GM19467 (cell line): ENCODE measurements around the gene BORCS6.
"Not testable (repeated sequence)": the region's sequence is repeated elsewhere in the genome, so short reads cannot be mapped to it uniquely, and the experiment has no call there.

ENCODE experiments used
- ATAC-seq: cut with Tn5 transposase; IDR thresholded peaks from one replicate; pipeline ENCODE4 v1.9.1; 2021; ENCODE audit warnings: mild to moderate bottlenecking, moderate library complexity; ENCODE audit not compliant: unreplicated experiment

The BORCS6 gene

DNA sequence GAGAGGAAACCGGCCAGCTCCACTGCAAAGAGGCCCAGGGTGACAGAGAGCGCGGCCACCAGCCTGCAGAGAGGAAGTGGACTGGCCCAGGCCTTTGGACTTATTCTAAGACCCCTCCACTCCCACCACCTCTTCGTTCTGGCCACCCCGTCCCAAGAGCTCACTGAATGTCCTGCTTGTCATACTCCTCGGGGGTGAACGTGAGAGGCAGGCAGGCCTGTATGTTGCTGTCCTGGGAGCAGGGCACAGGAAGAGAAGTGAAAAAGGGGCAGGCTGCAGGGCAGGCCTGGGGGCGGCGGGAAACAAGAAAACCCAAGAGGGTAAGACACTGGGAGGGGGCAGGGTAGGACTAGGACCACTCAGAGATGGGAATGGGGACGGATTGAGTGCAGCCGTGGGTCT is 14.2 kb downstream of the BORCS6 start:
- no peak for ATAC-seq

DNA sequence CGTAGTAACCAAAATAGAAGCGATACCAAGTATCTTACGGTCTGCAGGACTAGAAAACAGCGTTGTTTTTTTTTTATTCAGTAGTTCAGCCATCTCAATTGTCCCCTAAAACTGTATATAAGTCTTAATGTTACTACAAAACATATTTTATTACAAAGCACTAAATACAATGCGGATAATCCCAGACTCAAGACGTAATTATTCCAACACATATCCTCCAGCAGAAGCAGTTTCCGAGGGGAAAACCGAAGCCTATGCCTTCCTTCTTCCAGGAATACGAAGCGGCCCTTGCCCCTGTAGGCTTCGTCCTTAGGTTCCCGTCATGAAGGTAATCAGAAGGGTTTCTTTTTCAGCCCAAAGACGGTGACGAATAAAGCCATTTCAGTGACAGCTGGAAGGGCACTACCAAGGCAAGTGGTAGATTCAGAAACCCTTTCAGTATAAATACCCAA is 16.1 kb downstream of the BORCS6 start:
- ATAC-seq = no peak

DNA sequence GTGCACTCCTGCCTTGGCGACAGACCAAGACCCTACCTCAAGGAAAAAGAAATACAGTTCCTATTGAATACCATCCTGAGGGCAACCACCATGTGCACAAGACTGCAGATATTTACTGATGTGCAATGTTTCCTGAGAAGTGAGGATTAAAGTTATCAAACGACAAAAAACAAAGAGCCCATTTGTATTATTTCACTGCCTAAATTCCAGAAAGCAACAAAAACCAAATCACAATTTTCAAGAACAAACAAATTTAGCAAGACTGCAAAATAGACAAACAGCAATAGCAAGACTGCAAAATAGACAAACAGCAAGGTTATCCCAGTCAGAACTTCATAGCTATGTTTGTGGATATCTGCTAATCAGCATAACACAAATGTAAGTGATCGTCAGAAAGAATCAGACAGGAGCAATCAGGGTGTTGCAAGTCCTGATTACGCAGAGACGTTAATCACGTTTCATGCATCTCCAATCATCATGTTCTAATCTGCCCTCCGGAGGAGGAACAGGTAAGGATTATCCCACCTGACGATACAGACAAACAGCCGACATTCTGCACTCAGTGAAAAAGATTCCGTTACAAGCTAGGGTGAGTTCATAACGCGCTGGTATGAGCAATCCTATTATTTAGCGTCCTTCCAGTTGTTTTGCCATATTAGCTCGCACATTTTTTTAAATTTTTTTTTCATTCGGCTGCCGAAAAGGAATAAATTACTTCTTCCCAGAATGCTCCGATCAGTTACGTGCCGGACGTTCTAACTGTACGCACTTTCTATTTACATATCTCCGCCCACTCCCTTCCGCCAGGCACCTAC is 16.7 kb downstream of the BORCS6 start:
- ATAC-seq = peak; percentile 64

DNA sequence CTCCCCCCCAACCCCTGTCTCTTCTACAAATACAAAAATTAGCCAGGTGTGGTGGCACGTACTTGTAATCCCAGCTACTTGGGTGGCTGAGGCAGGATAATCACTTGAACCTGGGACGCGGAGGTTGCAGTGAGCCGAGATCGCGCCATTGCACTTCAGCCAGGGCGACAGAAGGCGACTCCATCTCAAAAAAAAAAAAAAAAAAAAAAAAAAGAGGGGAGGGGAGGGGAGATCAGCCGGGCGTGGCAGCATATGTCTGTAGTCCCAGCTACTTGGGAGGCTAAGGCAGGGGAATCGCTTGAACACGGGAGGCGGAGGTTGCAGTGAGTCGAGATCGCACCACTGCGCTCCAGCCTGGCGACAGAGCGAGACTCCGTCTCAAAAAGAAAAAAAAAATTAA is 19.8 kb downstream of the BORCS6 start:
- not testable (repeated sequence) for ATAC-seq

DNA sequence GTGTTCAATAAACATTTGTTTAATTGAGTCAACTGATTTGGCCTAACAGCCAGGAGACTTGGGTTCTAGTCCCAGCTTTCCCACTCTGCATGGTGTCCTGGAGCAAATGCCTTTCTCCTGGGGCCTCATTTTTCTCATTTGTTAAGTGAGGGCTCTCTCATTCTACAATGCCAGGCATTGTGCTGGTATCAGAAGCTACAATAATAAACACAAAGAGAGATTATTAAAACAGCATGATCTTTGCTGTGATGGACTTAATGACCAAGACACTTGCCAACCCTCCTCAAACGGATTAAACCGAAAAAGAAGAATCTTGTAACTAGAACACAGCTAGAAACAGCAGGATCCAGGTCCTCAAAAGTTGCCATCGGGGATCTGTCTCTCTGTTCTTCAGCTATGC is 22.5 kb downstream of the BORCS6 start:
- no peak for ATAC-seq

DNA sequence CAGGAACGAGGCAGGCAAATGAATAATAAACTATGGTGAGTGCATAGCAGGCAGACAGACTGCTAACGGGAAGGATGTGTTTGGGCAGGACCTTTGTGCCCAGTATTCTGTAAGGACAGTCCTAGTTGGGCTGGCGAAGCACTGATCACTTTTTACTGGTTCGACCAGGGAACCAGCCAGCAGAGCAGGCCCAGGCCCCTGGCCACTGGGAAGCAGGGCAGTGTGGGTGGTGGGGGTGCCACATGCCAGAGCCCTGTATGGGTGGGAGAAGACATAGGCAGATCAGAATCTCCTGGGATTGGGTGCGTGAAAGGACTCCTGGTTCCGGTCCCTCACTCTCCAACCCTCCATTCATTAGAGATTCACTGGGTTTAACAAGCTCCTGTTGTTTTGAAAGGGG is 23.2 kb downstream of the BORCS6 start:
- no peak for ATAC-seq

DNA sequence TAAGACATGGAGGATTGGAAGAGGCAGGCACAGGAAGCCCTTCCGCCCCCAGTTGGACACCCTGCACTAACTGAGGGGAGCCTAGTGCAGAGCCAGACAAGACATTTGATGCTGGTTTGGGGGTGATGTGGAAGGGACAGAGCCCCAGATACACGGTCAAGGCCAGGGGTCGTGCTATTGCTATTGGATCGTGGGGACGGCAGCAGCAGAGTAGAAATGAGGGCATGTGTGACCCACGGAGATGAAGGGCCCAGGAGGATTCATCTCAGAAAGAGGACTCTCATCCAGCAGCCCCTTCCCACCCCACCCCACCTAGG is 25.2 kb downstream of the BORCS6 start:
- no peak for ATAC-seq

DNA sequence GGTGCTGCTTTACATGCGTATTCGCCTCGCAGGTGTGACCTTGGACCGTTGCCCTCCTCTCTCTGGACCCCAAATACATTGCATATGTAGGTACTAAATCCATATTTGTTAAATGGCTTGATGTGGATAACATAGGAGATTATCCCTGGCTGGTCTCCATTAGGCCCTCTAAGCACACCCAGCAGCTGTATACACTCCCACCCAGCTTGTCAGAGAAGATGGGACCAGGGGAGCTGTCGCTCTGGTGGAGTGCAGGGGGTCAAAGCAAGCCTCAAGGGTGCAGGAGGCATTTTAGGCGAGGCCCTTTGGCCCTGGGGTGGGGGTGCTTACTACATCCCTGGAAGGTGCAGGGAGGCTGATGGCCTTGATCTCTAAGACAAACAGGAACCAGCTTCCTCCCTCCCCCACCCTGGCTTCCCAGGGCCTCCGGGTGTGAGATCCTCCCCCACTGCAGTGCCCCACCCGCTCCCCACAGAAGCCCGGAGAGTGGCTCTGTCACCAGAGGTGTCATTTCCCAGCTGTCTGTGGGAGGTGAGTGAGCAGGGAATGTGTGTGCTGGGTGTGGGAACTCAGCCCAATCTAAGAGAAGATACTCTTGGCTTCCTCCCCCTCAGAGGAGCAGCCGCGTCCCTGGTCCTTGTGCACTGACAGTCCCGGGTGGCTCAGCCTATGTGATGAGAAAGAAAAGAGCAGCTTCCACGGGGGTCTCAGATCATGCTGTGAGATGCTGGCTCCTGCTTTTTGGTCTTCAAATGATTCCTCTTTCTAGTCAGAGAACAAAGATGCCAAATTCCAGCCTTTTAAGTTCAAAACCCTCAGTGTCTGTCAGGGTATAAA is 25.8 kb downstream of the BORCS6 start:
- ATAC-seq = no peak

DNA sequence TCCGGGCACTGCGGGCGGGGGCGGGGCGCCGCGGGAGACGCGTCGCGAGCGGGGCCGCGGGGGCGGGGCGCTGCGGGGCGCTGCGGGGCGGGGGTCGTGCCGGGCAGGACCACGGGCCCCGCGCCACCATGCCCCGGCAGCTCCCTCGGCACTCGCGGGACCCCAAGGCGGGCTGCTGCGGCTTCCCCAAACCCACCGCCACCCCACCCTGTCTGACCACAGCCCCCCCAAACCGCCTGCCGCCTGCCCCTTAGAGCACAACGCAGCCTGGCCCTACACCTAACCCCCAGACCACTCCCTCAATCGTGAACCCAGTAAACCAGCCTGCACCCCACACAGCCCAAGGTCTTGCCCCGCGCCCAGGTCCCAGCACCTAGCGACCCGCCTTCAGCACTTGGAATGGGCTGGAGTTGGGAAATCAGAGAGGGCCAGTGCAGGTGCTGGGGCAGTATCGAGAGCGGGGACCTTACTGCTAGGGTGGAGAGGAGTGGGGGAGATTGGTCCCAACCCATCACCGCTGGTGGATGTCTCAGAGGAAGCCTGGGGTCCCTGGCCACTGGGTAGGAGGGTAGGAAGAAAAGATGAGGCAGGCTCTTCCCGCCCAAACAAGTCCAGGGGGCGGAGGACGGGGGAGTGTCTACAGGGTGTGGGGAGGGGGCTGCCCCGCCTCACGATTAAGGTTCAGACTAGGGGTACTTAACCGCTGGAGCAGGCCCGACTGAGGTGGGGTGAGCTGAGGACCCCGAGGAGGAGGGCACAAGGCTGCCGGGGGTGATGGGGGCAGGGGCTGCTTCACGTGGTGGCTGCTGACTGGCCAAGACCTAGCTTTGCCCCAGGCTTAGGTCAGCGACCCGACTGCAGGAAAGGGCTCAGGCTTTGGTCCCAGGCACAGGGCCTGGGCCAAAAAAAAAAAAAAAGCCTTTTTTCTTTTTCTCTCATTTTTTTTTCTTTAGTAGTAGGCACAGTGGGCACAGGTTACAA is 26.7 kb downstream of the BORCS6 start:
- no peak for ATAC-seq

DNA sequence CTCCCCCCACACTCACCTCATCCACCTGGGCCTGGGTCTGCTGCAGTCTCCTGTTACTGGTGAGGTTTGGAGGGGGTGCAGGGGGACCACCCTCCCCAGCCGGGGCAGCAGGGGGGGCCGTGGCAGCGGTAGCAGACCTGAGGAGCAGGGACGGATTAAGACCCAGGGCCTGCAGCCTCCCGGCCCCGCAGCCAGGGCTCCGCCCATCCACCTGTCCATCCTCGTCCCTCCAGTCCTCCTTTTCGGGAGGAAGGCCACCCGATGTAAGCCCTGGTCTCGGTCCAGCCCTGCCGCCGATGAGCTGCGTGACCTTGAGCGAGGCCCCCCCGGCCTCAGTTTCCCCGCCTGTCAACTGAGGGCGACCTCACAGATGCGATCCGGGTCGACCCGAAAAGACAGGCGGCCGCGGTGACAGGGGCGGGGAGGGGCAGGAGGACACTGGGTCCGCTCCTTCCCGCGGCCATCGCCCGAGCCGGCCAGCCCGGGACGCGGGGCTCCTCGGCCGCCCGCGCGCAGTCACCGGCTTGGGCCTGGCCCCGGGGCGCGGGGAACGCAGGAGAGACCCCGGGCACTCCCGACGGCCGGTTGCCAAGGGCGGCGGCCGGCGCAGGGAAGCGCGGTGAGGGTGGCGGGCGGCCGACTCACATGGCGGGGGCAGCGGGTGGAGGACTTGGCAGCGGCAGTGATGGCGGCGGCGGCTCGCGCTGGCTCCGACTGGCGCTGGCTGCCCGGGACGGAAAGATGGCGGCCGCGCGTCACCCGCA is 27.6 kb downstream of the BORCS6 start, which contains the start of gene VAMP2:
Gene VAMP2 (minus strand): TSS at position 716 of the 764 bp plus-strand sequence. CDS start 69 bp downstream, at position 647.
- no peak for ATAC-seq

DNA sequence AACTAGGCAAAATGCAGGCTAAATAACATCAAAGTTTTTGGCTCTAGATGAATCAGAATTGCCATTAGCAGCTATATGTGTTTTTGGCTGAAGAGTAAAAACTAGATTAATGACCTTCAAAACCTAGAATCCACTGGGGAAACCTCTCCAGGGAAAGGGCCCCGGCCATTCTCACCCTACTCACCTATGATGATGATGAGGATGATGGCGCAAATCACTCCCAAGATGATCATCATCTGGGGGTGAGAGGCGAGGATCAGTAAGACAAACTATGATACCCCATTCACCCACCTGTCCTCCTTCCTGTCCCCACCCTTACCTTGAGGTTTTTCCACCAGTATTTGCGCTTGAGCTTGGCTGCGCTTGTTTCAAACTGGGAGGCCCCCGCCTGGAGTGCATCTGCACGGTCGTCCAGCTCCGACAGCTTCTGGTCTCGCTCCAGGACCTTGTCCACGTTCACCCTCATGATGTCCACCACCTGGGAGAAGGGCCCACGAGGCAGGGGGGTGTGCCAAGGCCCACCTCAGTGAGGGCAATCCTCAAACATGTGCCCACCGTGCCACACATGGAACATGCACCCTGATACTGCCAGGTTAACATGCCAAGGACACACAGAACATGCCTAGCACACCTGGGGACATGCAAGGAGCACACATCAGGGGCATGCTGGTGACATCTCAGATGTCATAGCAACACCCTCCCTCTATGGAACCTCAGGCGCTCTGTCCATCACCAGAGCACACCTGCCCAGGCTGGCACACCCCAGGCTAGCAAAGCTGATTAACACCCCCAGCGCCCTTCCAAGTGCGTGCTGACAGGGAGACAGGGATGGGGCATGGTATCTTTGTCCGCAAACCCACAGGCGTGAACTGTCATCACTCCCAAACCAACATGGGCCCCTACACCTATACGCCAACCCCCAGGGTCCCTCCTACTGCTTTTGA is 28.4 kb downstream of the BORCS6 start:
- ATAC-seq = no peak

DNA sequence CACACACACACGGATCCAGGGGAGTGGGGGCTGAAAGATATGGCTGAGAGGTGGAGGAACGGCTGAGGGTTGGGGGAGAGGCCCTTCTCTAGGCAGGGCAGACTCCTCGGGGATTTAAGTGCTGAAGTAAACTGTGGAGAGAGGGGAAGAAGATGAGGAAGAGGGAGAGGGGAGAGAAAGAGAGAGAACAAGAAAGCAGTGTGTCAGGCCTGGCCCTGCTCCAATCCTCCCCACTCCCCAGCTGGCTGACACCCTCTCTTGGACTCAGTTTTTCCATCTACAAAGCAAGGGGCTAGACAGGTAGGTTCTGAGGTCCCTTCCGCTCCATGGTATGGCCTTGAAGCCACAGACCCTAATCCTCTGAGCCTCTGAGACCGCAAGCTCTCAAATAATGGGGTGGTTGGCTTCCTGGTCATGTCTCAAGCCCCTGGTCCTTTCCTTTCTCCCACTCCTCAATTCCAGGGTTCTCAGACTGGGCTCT is 29.2 kb downstream of the BORCS6 start:
- ATAC-seq = no peak

DNA sequence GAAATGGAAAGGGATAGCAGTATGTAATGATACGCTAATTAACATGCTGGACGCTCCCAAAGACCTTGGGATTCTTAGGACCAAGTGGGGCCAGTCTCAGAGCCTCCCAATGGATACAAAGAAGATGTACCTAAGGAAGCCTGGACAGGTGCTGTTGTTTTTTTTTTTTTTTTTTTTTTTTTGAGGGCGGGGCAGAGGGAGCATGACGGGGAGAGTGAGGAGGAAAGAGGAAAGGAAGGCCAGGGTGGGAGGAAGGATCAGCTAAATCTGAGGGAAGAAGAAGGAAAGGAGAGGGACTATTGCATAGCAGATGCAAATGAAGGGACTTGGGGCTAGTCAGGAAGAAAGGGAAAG is 29.8 kb downstream of the BORCS6 start:
- no peak for ATAC-seq

DNA sequence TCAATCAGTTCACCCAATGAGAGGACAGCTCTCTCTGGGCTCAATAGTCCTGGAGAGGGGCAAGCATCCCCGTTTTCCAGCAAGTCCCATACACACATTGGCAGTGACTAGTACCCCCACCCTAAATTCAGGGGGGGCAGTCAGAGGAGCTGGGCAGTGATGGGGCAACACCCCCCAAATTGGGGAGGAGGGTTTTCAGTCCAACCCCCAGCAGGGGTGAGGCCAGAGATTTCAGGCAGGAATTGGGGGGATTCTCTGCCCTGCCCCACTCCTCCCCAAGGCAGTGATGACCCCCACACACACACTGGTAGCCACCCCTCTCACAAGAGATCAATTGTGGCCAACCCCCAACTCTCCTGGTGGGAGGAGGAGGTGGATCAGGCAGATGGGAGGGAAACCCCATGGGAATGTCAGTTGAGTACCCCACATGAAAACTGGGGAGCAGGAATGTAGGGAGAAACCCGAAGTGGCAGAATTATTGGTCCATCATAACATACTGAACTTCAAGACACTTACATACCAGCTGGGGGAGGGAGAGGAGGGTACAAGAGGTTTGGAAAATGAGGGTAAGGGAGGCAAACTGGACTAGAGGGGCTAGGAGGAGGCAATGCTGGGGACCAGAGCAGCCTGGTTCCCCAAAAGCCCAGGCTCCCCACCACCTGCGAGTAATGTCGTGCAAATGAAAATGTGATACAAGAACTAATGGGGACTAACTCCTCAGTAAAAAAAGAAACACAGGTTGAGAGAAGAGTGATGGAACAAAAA is 30.3 kb downstream of the BORCS6 start:
- no peak for ATAC-seq

DNA sequence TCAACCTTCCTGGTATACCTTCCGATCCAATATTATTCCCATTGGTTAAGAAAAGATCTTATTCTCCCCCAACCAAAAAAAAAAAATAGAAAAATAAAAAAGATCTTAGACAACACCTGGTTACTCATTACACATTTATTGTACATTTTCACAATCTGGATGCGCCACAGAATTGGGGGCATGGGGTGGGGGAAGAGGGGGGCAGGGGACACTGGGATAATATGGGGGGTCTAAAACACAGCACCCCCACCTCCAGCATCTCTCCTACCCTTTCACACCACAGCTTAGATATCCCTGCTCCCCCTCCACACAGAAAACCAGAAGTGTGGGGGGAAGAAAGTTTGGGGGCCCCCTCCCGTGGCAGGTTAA is 31.0 kb downstream of the BORCS6 start:
- ATAC-seq = no peak

DNA sequence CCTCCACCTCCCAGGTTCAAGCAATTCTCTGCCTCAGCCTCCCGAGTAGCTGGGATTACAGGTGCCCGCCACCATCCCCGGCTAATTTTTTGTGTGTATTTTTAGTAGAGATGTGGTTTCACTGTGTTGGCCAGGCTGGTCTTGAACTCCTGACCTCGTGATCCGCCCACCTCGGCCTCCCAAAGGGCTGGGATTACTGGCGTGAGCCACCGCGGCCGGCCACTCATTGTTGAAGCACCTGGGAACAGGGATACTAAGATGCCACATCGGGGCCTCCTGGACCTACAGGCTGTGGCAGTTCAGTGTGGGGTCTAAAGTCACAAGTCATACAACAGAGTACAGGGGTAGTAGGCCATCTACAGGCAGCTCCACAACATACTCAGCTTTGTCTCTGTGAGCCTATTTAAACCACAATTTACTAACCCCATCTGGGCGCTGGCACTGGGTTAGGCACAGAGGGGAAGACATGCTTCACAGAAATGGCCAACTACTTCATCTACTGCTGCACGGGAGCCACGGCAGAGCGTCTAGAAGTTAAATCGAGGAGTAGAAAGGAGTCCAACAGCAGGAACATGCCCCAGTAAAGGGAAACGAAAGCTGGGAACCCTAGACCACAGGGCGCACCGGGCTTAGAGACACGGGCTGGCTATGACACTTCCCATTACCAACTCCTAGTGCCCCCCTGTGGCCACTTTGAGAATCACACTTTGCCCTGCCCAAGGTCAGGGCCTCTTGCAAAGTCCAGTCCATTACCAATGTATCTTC is 31.5 kb downstream of the BORCS6 start:
- no peak for ATAC-seq

DNA sequence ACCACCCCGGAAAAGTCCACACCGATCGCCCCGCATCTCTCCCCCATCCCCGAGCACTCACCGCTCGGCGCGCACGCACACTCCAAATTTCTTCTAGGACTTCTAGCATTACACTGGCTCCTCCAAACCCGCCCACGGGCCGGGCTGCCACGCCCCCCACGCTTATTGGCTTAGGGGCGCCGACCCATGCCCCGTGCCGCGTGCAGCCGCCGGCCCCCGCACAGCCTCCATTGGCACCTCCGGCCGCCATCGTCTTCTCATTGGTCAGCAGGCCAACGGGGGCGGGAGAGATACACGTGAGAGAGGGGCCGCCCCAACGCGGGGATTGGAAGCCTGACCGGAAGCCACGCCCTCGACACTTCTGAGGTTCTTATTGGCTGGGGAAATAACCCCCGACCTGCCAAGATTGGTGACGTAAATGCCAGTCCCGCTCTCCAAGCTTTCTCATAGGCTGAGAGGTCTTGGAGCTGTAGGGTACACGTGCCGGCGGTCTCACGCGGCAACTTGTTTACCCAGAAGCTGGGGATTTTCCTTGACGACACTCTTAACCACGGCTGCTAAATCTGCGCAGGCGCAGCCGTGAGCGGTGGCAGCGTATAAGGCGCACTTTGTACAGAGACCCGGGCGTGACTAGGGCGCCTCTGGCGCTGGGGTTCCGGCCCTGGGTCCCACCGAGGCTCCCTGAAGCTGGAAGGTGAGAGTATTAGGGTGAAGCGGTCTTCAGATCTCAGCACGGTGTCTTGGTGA is 33.6 kb downstream of the BORCS6 start:
- peak; percentile 68 for ATAC-seq
